Measurements from ENCODE around the gene TNS3.

The TNS3 gene

DNA sequence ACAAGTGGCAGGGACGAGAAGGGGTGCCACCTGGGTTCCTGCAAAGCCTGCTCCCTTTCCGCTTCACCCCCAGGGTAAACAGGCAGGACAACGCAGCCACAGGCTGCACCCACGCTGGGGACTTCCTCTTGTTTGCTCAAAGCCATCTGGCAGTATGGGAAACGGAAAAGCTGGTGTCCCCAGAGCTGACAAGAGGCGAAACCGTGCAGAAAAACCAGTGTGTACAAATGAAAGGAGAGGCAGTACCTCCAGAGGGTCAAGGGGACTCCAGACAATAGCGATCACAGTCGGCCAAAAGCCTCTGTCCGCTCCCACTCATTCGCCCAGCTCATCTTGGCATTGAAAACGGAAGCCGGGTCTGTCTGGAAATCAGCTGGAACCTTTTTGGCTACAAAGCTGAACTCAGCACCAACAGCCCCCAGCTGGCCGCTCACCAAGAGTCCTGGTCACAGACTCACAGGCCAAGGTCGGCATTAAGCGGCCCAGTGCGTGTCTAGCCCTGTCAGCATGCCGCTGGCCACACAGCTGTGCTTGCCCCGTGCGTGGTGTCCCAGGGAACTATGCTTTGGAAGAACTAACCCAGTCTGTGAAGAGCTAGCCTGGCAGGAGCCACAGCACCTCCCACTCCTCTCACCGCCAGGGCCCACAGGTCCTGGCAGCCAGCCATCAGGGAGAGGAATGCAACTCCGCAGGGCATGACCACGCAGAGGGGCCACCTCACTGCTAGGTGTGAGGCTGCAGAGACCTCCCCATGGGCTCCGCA is 10.4 kb downstream of the TNS3 start:
- no peak overlapping the region for H3K4me3 ChIP-seq (ENCODE audit: control insufficient read depth, low read depth, low read length)
- TF ChIP-seq, protein P1, sequence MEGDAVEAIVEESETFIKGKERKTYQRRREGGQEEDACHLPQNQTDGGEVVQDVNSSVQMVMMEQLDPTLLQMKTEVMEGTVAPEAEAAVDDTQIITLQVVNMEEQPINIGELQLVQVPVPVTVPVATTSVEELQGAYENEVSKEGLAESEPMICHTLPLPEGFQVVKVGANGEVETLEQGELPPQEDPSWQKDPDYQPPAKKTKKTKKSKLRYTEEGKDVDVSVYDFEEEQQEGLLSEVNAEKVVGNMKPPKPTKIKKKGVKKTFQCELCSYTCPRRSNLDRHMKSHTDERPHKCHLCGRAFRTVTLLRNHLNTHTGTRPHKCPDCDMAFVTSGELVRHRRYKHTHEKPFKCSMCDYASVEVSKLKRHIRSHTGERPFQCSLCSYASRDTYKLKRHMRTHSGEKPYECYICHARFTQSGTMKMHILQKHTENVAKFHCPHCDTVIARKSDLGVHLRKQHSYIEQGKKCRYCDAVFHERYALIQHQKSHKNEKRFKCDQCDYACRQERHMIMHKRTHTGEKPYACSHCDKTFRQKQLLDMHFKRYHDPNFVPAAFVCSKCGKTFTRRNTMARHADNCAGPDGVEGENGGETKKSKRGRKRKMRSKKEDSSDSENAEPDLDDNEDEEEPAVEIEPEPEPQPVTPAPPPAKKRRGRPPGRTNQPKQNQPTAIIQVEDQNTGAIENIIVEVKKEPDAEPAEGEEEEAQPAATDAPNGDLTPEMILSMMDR (IDR thresholded peaks at IDR 0.05; ENCODE audit: control insufficient read depth, insufficient read depth, low read depth, low read length, missing control alignments), result no peak

DNA sequence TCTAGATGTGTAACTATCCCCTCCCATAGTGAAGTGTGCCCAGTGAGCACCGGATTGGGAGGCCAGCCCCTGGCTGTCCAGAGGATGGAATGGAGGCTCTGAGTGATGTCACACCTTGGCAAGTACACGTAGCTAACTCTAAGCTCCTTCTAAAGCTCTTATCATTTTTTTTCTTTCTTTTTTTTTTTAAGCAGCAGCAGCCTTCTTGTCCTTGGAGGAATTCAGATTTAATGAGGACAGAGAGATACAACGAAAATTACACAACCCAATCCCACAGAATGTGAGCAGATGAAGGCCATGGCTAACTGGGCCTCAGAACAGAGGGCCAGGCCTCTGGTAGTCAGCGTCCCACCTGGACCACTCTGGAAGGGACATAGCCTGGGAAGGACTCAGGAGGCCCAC is 11.3 kb downstream of the TNS3 start:
- TF ChIP-seq, protein P1 (IDR thresholded peaks at IDR 0.05; ENCODE audit: control insufficient read depth, insufficient read depth, low read depth, low read length, missing control alignments), result no peak

More for the DNA sequence above, 10.4 kb downstream of the TNS3 start:
- DNase-seq (ENCODE audit: low read depth), result peak; percentile 85

DNA sequence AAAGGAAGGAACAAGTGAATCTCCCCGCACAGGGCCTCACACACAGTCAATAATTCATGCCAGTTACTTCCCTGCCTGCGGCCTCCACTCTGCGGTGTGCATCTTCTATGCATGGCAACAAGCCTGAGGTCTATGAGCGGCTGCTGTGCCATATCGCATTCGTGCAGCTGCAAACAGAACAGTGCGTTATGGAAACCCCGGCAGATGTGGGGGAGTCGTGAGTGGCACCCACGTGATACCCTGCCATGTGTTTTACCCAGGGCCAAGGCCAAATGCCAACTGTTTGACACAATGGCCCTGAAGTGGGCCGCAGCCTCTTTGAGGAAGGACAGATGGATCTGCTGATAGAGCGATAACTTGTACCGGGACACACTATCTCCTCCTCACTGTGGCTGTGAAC is 13.4 kb downstream of the TNS3 start:
- TF ChIP-seq, protein P1 (IDR thresholded peaks at IDR 0.05; ENCODE audit: control insufficient read depth, insufficient read depth, low read depth, low read length, missing control alignments), result no peak
- H3K4me3 ChIP-seq (ENCODE audit: control insufficient read depth, low read depth, low read length), result no peak overlapping the region
- no peak for DNase-seq (ENCODE audit: low read depth)

More for the DNA sequence above, 11.3 kb downstream of the TNS3 start:
- no peak overlapping the region for H3K4me3 ChIP-seq (ENCODE audit: control insufficient read depth, low read depth, low read length)
- DNase-seq (ENCODE audit: low read depth), result no peak

- H3K4me3 ChIP-seq (ENCODE audit: control insufficient read depth, low read depth, low read length), result no peak overlapping the region
- TF ChIP-seq, protein P1 (IDR thresholded peaks at IDR 0.05; ENCODE audit: control insufficient read depth, insufficient read depth, low read depth, low read length, missing control alignments), result no peak
- DNase-seq (ENCODE audit: low read depth), result no peak
Observed at GRCh38 chr7:47568056-47568455, 13.9 kb downstream of the TNS3 start.

DNA sequence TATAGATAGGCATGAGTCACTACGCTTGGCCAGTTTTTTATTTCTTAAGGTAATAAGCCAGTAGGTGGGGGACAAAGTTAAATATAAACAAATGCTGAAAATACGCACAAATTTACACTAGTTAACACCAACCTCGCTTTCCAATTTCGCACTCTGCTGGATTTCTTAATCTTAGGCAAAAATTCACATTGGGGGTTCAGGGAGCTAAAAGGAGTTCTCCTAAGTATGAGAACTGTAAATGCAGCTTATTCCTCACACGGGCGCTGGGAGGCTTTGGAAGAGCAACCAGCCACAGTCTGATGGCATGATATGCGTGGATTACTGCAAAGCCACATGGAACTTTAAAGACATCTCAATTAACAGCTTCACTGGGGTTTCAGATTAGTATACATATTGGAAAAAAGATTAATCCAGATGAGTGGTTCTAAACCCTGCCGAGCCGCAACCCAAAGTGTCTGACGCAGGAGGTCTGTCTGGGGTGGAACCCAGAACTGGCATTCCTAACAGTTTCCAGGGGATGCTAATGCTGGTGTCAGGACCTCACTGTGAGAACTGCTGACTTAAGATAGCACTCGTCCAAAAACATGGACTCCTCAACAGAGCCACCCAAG is 16.2 kb downstream of the TNS3 start:
- TF ChIP-seq, protein P1 (IDR thresholded peaks at IDR 0.05; ENCODE audit: control insufficient read depth, insufficient read depth, low read depth, low read length, missing control alignments), result no peak

GRCh38 chr7:47563521-47563920 is 18.4 kb downstream of the TNS3 start:
- no peak overlapping the region for H3K4me3 ChIP-seq (ENCODE audit: control insufficient read depth, low read depth, low read length)
- no peak for DNase-seq (ENCODE audit: low read depth)
- TF ChIP-seq, protein P1 (IDR thresholded peaks at IDR 0.05; ENCODE audit: control insufficient read depth, insufficient read depth, low read depth, low read length, missing control alignments), result no peak

More for the DNA sequence above, 16.2 kb downstream of the TNS3 start:
- no peak overlapping the region for H3K4me3 ChIP-seq (ENCODE audit: control insufficient read depth, low read depth, low read length)
- DNase-seq (ENCODE audit: low read depth), result no peak
